Esophagus squamous epithelium (tissue), 4 donors: ENCODE measurements around the gene AP4B1.

Source experiments
- CTCF ChIP-seq, 6 experiments: fragments of 450-650 bp in 4 of 6; fragments of 200-600 bp in 2 of 6; sonication (generic) in 2 of 6; IDR thresholded peaks; one replicate each; pipeline ENCODE4 v1.5.1; 2016 to 2019; ENCODE audit warnings: antibody characterized with exemption in 6 of 6, mild to moderate bottlenecking in 4 of 6, moderate library complexity in 4 of 6
- POLR2A ChIP-seq, 4 donors: fragments of 450-650 bp; IDR thresholded peaks; one replicate each; pipeline ENCODE4 v1.6.1; 2017; ENCODE audit warnings: antibody characterized with exemption in 4 of 4, mild to moderate bottlenecking in 4 of 4, moderate library complexity in 3 of 4

- TF ChIP-seq CTCF (IDR thresholded peaks at IDR 0.05): no peak
- TF ChIP-seq POLR2A (IDR thresholded peaks at IDR 0.05): no peak
Measured at GRCh38 chr1:113937146-113937545, 32.5 kb upstream of the AP4B1 start.
